Neural progenitor cell (in vitro differentiated cells): ENCODE results near the gene GNAS-AS1. TPM values are rescaled to one million over a fixed set of nuclear protein-coding genes. Genes with fewer than 3 reads are reported as not detected.

ENCODE experiments used
- DNase-seq: peaks from one replicate; pipeline ENCODE4 v3.0.0-alpha.2; 2016; ENCODE audit warnings: low spot score
- H2AFZ ChIP-seq: fragments of 200-600 bp; sonication (generic); replicated peaks from 2 replicates; pipeline ENCODE4 v1.6.1; 2016; ENCODE audit warnings: antibody characterized with exemption
- H3F3A ChIP-seq: fragments of 200-600 bp; sonication (generic); 2 replicates; pipeline ENCODE4 v1.6.1; 2016; ENCODE audit warnings: antibody characterized with exemption, low read depth
- H3K27ac ChIP-seq: fragments of 200-600 bp; sonication (generic); 2 replicates; pipeline ENCODE4 v1.5.1; 2016; ENCODE audit warnings: mild to moderate bottlenecking
- H3K27me3 ChIP-seq: fragments of 200-600 bp; sonication (generic); 2 replicates; pipeline ENCODE4 v1.6.1; 2016; ENCODE audit warnings: mild to moderate bottlenecking, moderate library complexity
- H3K36me3 ChIP-seq: fragments of 200-600 bp; sonication (generic); 2 replicates; pipeline ENCODE4 v1.5.1; 2016
- H3K4me1 ChIP-seq: fragments of 200-600 bp; sonication (generic); 2 replicates; pipeline ENCODE4 v1.6.1; 2016; ENCODE audit warnings: mixed run types
- H3K4me2 ChIP-seq: fragments of 200-600 bp; sonication (generic); 2 replicates; pipeline ENCODE4 v1.6.1; 2016
- H3K4me3 ChIP-seq: fragments of 200-600 bp; sonication (generic); 2 replicates; pipeline ENCODE4 v1.5.1; 2016
- H3K79me2 ChIP-seq: fragments of 200-600 bp; sonication (generic); 2 replicates; pipeline ENCODE4 v1.6.1; 2016; ENCODE audit warnings: low read depth
- H3K9ac ChIP-seq: fragments of 200-600 bp; sonication (generic); 2 replicates; pipeline ENCODE4 v1.6.1; 2016
- H3K9me3 ChIP-seq: fragments of 200-600 bp; sonication (generic); 2 replicates; pipeline ENCODE4 v1.5.1; 2016; ENCODE audit warnings: low read depth
- H4K20me1 ChIP-seq: fragments of 200-600 bp; sonication (generic); 2 replicates; pipeline ENCODE4 v1.6.1; 2016; ENCODE audit warnings: low read depth
- H3K27ac Mint-ChIP-seq: 3 replicates; pipeline ENCODE4 v1.8.0; 2021; ENCODE audit warnings: mixed read lengths
- H3K27me3 Mint-ChIP-seq: 2 replicates; pipeline ENCODE4 v1.8.0; 2022; ENCODE audit warnings: low read depth, mild to moderate bottlenecking, inconsistent platforms, moderate library complexity, mixed read lengths; ENCODE audit not compliant: insufficient read depth
- H3K36me3 Mint-ChIP-seq: 3 replicates; pipeline ENCODE4 v1.8.0; 2021; ENCODE audit warnings: mixed read lengths
- H3K4me1 Mint-ChIP-seq: 3 replicates; pipeline ENCODE4 v1.8.0; 2021; ENCODE audit warnings: mixed read lengths
- H3K4me3 Mint-ChIP-seq: 3 replicates; pipeline ENCODE4 v1.8.0; 2021; ENCODE audit warnings: mild to moderate bottlenecking, moderate library complexity, mixed read lengths
- H3K9me3 Mint-ChIP-seq: 3 replicates; pipeline ENCODE4 v1.8.0; 2020; ENCODE audit warnings: mixed read lengths
- CTCF ChIP-seq: fragments of 200-600 bp; sonication (generic); IDR thresholded peaks from 2 replicates; pipeline ENCODE4 v1.5.1; 2017; ENCODE audit warnings: antibody characterized with exemption, mild to moderate bottlenecking
- EZH2 ChIP-seq: fragments of 200-600 bp; sonication (generic); IDR thresholded peaks from 2 replicates; pipeline ENCODE4 v1.6.1; 2017; ENCODE audit warnings: antibody characterized with exemption, mild to moderate bottlenecking, moderate library complexity
- EZH2phosphoT487 ChIP-seq: fragments of 200-600 bp; sonication (generic); IDR thresholded peaks from 2 replicates; pipeline ENCODE4 v1.6.1; 2017; ENCODE audit warnings: antibody characterized with exemption
- total RNA-seq: library from RNA; depleted of rRNA; stranded (reverse); fragments of >200 nt; gene quantifications from 2 replicates; pipeline ENCODE4 v1.2.3, GENCODE V29; 2015; ENCODE audit warnings: low replicate concordance

GNAS-AS1 gene
- total RNA-seq, 1 donor from 2014 or later = 5.8 TPM

GRCh38 chr20:58876437-58876836, 25.7 kb upstream of the GNAS-AS1 start:
- no peak overlapping the region for H3K27ac ChIP-seq
- no peak for DNase-seq
- no peaks in the 10 kb centered on the region for H3K9me3 ChIP-seq
- H3K36me3 ChIP-seq = no peaks in the 10 kb centered on the region
- H3K4me1 ChIP-seq = peaks cover 64% of the 10 kb centered on the region
- Mint-ChIP-seq H3K9me3 (no peaks in the 10 kb centered on the region), H3K4me1 (peaks cover 55% of the 10 kb centered on the region), H3K36me3 (no peaks in the 10 kb centered on the region), H3K27ac (no peak overlapping the region), H3K4me3 (peak overlapping the region; percentile 31), H3K27me3 (peaks cover 8% of the 10 kb centered on the region)
- no peak overlapping the region for H2AFZ ChIP-seq
- H3K9ac ChIP-seq = no peak overlapping the region
- H3K27me3 ChIP-seq = peaks cover 4% of the 10 kb centered on the region
- H3K4me2 ChIP-seq = peak overlapping the region; percentile 75
- no peaks in the 10 kb centered on the region for H3K79me2 ChIP-seq
- peaks cover 44% of the 10 kb centered on the region for H3F3A ChIP-seq
- TF ChIP-seq EZH2 (no peak), EZH2phosphoT487 (no peak), CTCF (no peak)
- peaks cover 8% of the 10 kb centered on the region for H4K20me1 ChIP-seq
- no peak overlapping the region for H3K4me3 ChIP-seq

GRCh38 chr20:58875541-58876134, 24.9 kb upstream of the GNAS-AS1 start:
- Mint-ChIP-seq H3K4me3 (peak overlapping the region; percentile 17), H3K9me3 (no peaks in the 10 kb centered on the region), H3K4me1 (peaks cover 54% of the 10 kb centered on the region), H3K27me3 (peaks cover 8% of the 10 kb centered on the region), H3K27ac (peak overlapping the region; percentile 62), H3K36me3 (no peaks in the 10 kb centered on the region)
- H3K27ac ChIP-seq = no peak overlapping the region
- no peak for DNase-seq
- peak overlapping the region; percentile 48 for H3K4me2 ChIP-seq
- no peak overlapping the region for H2AFZ ChIP-seq
- H3K79me2 ChIP-seq = no peaks in the 10 kb centered on the region
- no peaks in the 10 kb centered on the region for H3K9me3 ChIP-seq
- H3K9ac ChIP-seq = no peak overlapping the region
- TF ChIP-seq EZH2phosphoT487 = no peak
- TF ChIP-seq EZH2 = no peak
- TF ChIP-seq CTCF = no peak
- H3K4me3 ChIP-seq = no peak overlapping the region
- H3K27me3 ChIP-seq = peaks cover 4% of the 10 kb centered on the region
- H3K36me3 ChIP-seq = no peaks in the 10 kb centered on the region
- H4K20me1 ChIP-seq = peaks cover 8% of the 10 kb centered on the region
- H3F3A ChIP-seq = peaks cover 44% of the 10 kb centered on the region
- H3K4me1 ChIP-seq = peaks cover 63% of the 10 kb centered on the region

GRCh38 chr20:58875111-58875510, 24.4 kb upstream of the GNAS-AS1 start:
- Histone ChIP-seq H3K27me3 (peaks cover 4% of the 10 kb centered on the region), H3K79me2 (no peaks in the 10 kb centered on the region), H4K20me1 (peaks cover 8% of the 10 kb centered on the region), H3K4me2 (peak overlapping the region; percentile 48), H3K9ac (no peak overlapping the region), H2AFZ (no peak overlapping the region), H3K4me1 (peaks cover 58% of the 10 kb centered on the region), H3K36me3 (no peaks in the 10 kb centered on the region), H3K27ac (no peak overlapping the region), H3K9me3 (no peaks in the 10 kb centered on the region), H3K4me3 (no peak overlapping the region), H3F3A (peaks cover 43% of the 10 kb centered on the region)
- Mint-ChIP-seq H3K4me3 (peak overlapping the region; percentile 6), H3K27ac (no peak overlapping the region), H3K9me3 (no peaks in the 10 kb centered on the region), H3K4me1 (peaks cover 50% of the 10 kb centered on the region), H3K27me3 (peaks cover 7% of the 10 kb centered on the region), H3K36me3 (no peaks in the 10 kb centered on the region)
- peak; percentile 61 for DNase-seq
- no peak for TF ChIP-seq EZH2phosphoT487
- TF ChIP-seq CTCF = no peak
